ENCODE measurements around the gene C1orf115.
"Not testable (repeated sequence)": the region's sequence is repeated elsewhere in the genome, so short reads cannot be mapped to it uniquely, and the experiment has no call there.

Gene C1orf115

DNA sequence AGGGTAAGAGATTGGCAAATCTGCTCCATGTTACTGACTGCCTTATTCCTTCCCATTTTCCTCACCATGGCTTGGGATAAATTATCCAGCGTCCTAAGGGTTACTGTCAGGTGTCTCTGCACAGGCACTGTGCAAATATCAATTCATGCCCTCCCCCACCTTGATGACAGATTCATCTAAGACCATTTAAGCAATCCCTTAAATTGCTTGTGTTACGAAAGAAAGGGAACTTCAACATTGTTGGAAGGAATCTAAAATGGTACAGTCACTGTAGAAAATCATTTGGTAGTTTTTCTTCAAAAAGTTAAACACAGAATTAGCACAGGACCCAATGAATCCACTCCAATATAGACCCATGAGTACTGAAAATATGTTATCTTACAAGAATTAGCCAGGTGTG lies 40.3 kb downstream of the C1orf115 start:
- no peak for DNase-seq

DNA sequence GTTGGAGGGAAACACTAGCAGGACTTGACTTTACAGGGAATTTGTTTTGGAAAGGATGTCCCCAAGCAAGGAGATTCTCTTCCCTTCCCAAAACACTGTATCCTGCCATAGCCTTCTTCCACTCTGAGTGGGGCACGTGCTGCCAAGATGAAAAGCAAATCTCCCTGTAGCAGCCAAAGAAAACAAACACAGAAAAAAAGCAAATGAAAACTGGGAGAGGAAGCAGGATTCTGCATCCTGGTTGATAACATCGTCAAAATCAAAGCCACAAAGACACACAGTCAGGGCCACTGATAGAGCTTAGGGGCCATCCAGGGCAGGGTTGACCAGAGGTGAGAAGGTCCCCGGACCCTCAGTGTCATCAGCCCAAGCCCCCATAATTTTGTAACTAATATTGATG lies 42.0 kb downstream of the C1orf115 start:
- DNase-seq, result no peak

- DNase-seq, result no peak
These were observed 42.5 kb downstream of the C1orf115 start for GRCh38 chr1:220732621-220733020.

GRCh38 chr1:220733086-220733601 lies 43.0 kb downstream of the C1orf115 start:
- DNase-seq, result no peak

- no peak for DNase-seq
These were observed 44.6 kb downstream of the C1orf115 start for GRCh38 chr1:220734571-220735326.

DNA sequence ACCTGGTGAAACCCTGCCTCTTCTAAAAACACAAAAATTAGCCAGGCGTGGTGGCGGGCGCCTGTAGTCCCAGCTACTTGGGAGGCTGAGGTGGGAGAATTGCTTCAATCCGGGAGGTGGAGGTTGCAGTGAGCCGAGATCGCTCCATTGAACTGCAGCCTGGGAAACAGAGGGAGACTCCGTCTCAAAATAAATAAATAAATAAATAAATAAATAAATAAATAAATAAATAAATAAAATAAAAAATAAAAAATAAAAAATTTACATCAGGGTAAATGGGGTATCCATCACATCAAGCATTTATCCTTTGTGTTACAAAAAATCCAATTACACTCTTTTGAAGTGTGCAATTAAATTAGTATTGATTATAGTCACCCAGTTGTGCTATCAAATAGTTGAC lies 46.1 kb downstream of the C1orf115 start:
- DNase-seq, result not testable (repeated sequence)

DNA sequence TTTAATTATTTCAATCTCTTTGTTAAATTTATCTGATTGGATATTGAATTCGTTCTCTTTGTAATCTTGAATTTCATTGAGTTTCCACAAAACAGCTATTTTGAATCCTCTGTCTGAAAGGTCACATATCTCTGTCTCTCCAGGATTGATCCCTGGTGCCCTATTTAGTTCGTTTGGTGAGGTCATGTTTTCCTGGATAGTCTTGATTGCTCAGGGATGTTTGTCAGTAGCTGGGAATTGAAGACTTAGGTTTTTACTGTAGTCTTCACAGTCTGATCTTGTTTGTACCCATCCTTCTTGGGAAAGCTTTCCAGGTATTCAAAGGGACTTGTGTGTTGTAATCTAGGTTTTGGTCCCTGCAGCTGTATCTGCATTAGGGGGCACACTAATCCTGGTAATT lies 51.2 kb downstream of the C1orf115 start:
- DNase-seq, result no peak

GRCh38 chr1:220741825-220742224 lies 51.7 kb downstream of the C1orf115 start:
- DNase-seq, result no peak

- no peak for DNase-seq
These were observed 52.4 kb downstream of the C1orf115 start for GRCh38 chr1:220742520-220742919.

DNA sequence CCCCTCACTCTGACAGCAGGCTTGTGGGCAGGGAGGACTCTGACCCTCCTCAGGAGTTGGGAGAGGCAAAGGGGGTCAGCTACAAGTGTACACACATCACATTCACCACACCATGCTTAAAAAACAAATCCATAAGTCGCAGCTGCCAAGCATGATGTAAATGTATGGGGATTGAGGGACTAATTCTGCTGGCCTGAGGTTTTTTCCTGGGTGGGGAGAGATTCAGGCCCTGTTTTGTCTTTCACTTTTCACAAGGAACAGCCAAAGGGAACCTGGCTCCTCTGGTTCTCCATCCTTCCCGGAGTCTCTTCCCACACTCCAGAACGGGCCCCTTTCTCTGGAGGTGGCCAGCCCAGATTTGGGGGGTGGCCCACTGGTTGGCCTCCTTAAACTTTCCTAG lies 56.7 kb downstream of the C1orf115 start:
- no peak for DNase-seq

- DNase-seq, result no peak
These were observed 57.4 kb downstream of the C1orf115 start for GRCh38 chr1:220747437-220748088.

DNA sequence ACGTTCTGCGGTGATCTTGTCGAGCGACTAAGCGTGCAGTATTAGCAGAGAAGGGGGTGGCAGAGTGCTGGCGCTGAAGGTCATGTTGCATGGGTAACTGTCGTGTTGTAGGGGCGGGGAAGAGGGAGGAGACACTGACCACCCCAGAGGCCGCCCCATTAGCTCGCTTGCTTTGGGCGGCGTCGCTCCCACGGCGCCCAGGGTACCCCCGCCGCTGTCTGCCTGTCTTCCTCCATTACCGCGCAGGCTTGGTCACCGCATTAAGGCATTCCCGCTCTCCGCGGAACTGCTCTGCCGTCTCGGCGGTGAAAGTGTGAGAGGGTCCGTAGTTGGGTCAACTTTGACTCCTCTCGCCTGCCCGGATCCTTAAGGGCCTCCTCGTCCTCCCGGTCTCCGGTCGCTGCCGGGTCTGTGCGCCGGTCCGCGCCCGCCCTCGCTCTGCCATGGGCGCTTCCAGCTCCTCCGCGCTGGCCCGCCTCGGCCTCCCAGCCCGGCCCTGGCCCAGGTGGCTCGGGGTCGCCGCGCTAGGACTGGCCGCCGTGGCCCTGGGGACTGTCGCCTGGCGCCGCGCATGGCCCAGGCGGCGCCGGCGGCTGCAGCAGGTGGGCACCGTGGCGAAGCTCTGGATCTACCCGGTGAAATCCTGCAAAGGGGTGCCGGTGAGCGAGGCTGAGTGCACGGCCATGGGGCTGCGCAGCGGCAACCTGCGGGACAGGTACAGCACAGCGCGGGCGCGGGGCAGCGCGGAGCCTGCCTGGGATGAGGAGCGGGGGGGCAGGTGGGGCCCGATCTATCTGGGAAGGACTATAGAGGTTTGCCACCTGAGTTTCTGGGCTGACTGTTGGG lies 58.1 kb downstream of the C1orf115 start, which contains the start of gene MTARC2:
MTARC2 (plus strand) TSS at position 234 of the 846 bp plus-strand sequence; CDS start at position 444, 210 bp downstream.
- no peak for DNase-seq

All from NCI-H187 treated with DMSO at 0.1 percent for 48 hours (cell line).